Fibroblast of the aortic adventitia (primary cell): ENCODE measurements around the gene KCTD1. TPM values are rescaled to one million over a fixed set of nuclear protein-coding genes. Genes with fewer than 3 reads are reported as not detected.

Source experiments
- DNase-seq: peaks from one replicate; pipeline ENCODE4 v3.0.0-alpha.2; 2010; ENCODE audit warnings: low read depth
- H3K4me3 ChIP-seq: 2 replicates; pipeline ENCODE4 v1.5.1; 2011; ENCODE audit warnings: low read depth, mild to moderate bottlenecking, control low read depth, low read length, moderate library complexity
- CTCF ChIP-seq: IDR thresholded peaks from 2 replicates; pipeline ENCODE4 v1.5.1; 2011; ENCODE audit warnings: mild to moderate bottlenecking, low read length, control low read depth, inconsistent platforms; ENCODE audit not compliant: insufficient read depth
- total RNA-seq: library from RNA; depleted of rRNA; stranded (reverse); fragments of >200 nt; gene quantifications from 2 replicates; pipeline ENCODE4 v1.2.3, GENCODE V29; 2012; ENCODE audit warnings: low replicate concordance

Gene KCTD1
- total RNA-seq, 1 donor = 9.9 TPM

- no peak for TF ChIP-seq CTCF
- H3K4me3 ChIP-seq = no peak overlapping the region
These were observed 71.7 kb downstream of the KCTD1 start for GRCh38 chr18:26476697-26477096.

GRCh38 chr18:26474542-26474941, 73.8 kb downstream of the KCTD1 start:
- no peak for TF ChIP-seq CTCF
- DNase-seq = no peak
- H3K4me3 ChIP-seq = no peak overlapping the region

More at GRCh38 chr18:26476697-26477096, 71.7 kb downstream of the KCTD1 start:
- DNase-seq = no peak

- no peak for TF ChIP-seq CTCF
- peak; percentile 78 for DNase-seq
- no peak overlapping the region for H3K4me3 ChIP-seq
These were observed 74.7 kb downstream of the KCTD1 start for GRCh38 chr18:26473672-26474071.

GRCh38 chr18:26471826-26472225, 76.5 kb downstream of the KCTD1 start:
- TF ChIP-seq CTCF = no peak
- no peak for DNase-seq
- H3K4me3 ChIP-seq = no peak overlapping the region

GRCh38 chr18:26471027-26471426, 77.3 kb downstream of the KCTD1 start:
- no peak overlapping the region for H3K4me3 ChIP-seq
- no peak for TF ChIP-seq CTCF
- no peak for DNase-seq

GRCh38 chr18:26470011-26470637, 78.2 kb downstream of the KCTD1 start:
- no peak for TF ChIP-seq CTCF
- no peak overlapping the region for H3K4me3 ChIP-seq
- no peak for DNase-seq

GRCh38 chr18:26468931-26469340, 79.4 kb downstream of the KCTD1 start:
- TF ChIP-seq CTCF = peak; percentile 65
- H3K4me3 ChIP-seq = no peak overlapping the region
- DNase-seq = no peak
